HTERT RPE-1 (cell line): ENCODE data around the gene EIF3J.

Experiments
- in situ Hi-C: fragments of 300-500 bp; cut with MboI; formaldehyde crosslinking; loops from 4 replicates; pipeline ENCODE4 v1.14.3; 2020; ENCODE audit warnings: low sequenced_read_pairs

The EIF3J gene

DNA sequence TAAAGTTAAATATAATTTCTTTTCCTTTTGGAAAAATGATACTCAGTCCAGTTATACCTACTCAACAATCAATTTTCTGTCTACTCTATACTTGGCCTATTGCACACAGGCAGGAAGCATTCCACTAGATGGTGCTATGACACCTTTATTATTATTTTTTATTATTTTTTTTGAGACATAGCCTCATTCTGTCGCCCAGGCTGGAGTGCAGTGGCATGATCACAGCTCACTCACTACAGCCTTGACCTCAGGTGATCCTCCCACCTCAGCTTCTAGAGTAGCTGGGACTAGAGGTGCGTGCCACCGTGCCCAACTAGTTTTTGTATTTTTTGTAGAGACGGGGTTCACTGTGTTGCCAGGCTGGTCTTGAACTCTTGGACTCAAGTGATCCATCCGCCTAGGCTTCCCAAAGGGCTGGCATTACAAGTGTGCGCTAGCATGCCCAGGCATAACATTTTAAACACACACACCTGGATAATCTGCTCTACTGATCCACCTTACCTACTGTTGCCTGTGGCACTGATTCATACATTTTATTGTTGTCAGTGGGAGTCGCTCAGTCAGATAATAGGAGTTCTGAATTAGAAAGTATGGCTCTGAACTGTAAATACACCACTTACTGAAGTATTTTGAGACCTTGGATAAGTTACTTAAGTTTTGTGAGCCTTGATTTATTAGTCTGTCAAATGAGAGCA is 56.2 kb downstream of the EIF3J start:
- in situ Hi-C loops: no loop called here

- in situ Hi-C loops: no loop called here
Observed at GRCh38 chr15:44595246-44595645, 58.3 kb downstream of the EIF3J start.

GRCh38 chr15:44595656-44596510 is 58.9 kb downstream of the EIF3J start:
- in situ Hi-C loops: no loop called here

DNA sequence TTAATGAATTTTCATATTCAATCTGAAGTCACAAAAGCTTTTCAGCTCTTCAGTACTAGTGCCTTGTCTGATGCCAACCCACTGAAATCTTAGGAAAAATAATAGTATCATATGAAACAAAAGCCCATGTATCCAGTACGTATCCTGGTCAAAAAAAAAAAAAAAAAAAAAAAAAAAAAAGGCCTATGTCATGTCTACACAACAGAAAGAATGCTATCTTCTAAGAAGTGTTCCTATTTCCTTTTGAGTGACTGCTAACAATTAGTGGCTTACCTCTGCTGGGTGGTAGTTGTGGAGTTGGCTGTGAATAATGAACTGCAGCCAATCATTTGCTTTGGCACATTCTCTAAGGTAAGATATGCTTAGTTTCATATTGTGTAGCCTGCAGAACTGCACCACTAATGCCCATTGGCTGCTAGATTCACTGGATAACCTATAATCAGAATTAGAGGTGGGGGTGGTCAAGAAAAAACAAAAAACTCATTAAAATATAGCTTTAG is 59.6 kb downstream of the EIF3J start:
- in situ Hi-C loops: no loop called here

DNA sequence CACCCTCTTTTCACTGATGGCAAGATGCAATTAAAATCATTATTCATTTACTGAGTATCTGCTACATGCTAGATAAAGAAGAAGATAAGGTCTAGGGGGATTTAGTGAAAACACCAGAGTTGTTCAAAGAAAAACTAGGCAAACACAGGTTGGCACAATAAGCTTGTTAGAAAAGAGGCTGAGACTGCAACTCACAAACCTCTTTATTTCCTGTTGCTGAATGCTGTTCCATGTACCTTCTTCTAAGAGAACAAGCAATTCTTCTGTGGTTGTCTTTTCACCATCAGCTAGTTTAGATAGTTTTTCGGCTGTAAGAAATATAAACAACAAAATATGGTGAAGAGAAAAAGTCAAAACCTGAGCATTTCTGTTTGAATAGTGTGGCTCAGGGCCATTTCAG is 61.1 kb downstream of the EIF3J start:
- in situ Hi-C loops: no loop called here

- in situ Hi-C loops: no loop called here
Observed at GRCh38 chr15:44598892-44599291, 61.9 kb downstream of the EIF3J start.

- in situ Hi-C loops: no loop called here
Observed at GRCh38 chr15:44603126-44603525, 66.2 kb downstream of the EIF3J start.

GRCh38 chr15:44606740-44607139 is 69.8 kb downstream of the EIF3J start:
- in situ Hi-C loops: no loop called here
